ENCODE data around the gene FRYL.

DNA sequence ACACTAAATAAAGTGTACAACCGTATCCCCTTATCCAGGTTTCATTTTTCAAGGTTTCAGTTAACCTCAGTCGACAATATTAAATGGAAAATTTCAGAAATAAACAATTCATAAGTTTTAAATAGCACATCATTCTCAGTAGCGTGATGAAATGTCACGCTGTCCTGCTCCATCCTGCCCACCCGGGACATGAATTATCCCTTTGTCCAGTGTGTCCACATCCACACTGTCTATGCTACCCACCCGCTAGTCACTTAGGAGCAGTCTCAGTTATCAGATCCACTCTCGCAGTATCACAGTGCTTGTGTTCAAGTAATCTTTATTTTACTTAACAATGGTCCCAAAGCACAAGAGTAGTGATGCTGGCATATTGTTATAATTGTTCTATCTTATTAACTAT, 54.7 kb downstream of the FRYL start:
- TF ChIP-seq, protein P1, sequence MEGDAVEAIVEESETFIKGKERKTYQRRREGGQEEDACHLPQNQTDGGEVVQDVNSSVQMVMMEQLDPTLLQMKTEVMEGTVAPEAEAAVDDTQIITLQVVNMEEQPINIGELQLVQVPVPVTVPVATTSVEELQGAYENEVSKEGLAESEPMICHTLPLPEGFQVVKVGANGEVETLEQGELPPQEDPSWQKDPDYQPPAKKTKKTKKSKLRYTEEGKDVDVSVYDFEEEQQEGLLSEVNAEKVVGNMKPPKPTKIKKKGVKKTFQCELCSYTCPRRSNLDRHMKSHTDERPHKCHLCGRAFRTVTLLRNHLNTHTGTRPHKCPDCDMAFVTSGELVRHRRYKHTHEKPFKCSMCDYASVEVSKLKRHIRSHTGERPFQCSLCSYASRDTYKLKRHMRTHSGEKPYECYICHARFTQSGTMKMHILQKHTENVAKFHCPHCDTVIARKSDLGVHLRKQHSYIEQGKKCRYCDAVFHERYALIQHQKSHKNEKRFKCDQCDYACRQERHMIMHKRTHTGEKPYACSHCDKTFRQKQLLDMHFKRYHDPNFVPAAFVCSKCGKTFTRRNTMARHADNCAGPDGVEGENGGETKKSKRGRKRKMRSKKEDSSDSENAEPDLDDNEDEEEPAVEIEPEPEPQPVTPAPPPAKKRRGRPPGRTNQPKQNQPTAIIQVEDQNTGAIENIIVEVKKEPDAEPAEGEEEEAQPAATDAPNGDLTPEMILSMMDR (IDR thresholded peaks at IDR 0.05; ENCODE audit: low read length) = no peak
- no peak for TF ChIP-seq EZH2 (IDR thresholded peaks at IDR 0.05; ENCODE audit: borderline replicate concordance, low read length)

All from OCI-LY1 (cell line).